Measurements from ENCODE around the gene SIGLEC10.

Gene SIGLEC10

GRCh38 chr19:51380379-51380778 is 37.1 kb downstream of the SIGLEC10 start:
- no peaks in the 10 kb centered on the region for H3K36me3 ChIP-seq (replicated peaks; ENCODE audit: insufficient read depth, low read length)
- H3K4me2 ChIP-seq (ENCODE audit: low read depth, low read length): no peak overlapping the region
- DNase-seq: no peak
- H3F3A ChIP-seq (ENCODE audit: insufficient read depth, low read length): no peaks in the 10 kb centered on the region
- H3K79me2 ChIP-seq (ENCODE audit: low read length): no peaks in the 10 kb centered on the region
- H3K27me3 ChIP-seq (replicated peaks; ENCODE audit: insufficient read depth, low read length): no peaks in the 10 kb centered on the region
- H3K27ac ChIP-seq (ENCODE audit: low read length): no peak overlapping the region
- no peak overlapping the region for H3K4me3 ChIP-seq (ENCODE audit: low read length)
- no peaks in the 10 kb centered on the region for H3K9me2 ChIP-seq (replicated peaks; ENCODE audit: insufficient read depth, low read length)
- H4K20me1 ChIP-seq (ENCODE audit: insufficient read depth, low read length): no peaks in the 10 kb centered on the region
- no peak for TF ChIP-seq EZH2phosphoT487 (IDR thresholded peaks at IDR 0.05; ENCODE audit: low read length)
- TF ChIP-seq, protein P1, sequence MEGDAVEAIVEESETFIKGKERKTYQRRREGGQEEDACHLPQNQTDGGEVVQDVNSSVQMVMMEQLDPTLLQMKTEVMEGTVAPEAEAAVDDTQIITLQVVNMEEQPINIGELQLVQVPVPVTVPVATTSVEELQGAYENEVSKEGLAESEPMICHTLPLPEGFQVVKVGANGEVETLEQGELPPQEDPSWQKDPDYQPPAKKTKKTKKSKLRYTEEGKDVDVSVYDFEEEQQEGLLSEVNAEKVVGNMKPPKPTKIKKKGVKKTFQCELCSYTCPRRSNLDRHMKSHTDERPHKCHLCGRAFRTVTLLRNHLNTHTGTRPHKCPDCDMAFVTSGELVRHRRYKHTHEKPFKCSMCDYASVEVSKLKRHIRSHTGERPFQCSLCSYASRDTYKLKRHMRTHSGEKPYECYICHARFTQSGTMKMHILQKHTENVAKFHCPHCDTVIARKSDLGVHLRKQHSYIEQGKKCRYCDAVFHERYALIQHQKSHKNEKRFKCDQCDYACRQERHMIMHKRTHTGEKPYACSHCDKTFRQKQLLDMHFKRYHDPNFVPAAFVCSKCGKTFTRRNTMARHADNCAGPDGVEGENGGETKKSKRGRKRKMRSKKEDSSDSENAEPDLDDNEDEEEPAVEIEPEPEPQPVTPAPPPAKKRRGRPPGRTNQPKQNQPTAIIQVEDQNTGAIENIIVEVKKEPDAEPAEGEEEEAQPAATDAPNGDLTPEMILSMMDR (IDR thresholded peaks at IDR 0.05; ENCODE audit: low read length): no peak
- no peak for TF ChIP-seq EZH2 (optimal IDR thresholded peaks at IDR 0.05; ENCODE audit: low read depth, low read length)
- H3K4me1 ChIP-seq (ENCODE audit: low read length): no peaks in the 10 kb centered on the region
- no peaks in the 10 kb centered on the region for H3K9me3 ChIP-seq (replicated peaks; ENCODE audit: insufficient read depth, low read length)
- H2AFZ ChIP-seq (ENCODE audit: low read length): no peak overlapping the region
- no peak overlapping the region for H3K9ac ChIP-seq (ENCODE audit: low read length)

- no peak overlapping the region for H3K9ac ChIP-seq (ENCODE audit: low read length)
- no peaks in the 10 kb centered on the region for H3K9me3 ChIP-seq (replicated peaks; ENCODE audit: insufficient read depth, low read length)
- no peaks in the 10 kb centered on the region for H3K4me1 ChIP-seq (ENCODE audit: low read length)
- no peaks in the 10 kb centered on the region for H3K79me2 ChIP-seq (ENCODE audit: low read length)
- no peaks in the 10 kb centered on the region for H4K20me1 ChIP-seq (ENCODE audit: insufficient read depth, low read length)
- TF ChIP-seq EZH2 (optimal IDR thresholded peaks at IDR 0.05; ENCODE audit: low read depth, low read length) (no peak), EZH2phosphoT487 (IDR thresholded peaks at IDR 0.05; ENCODE audit: low read length) (no peak)
- TF ChIP-seq, protein P1 (IDR thresholded peaks at IDR 0.05; ENCODE audit: low read length): no peak
- no peak overlapping the region for H2AFZ ChIP-seq (ENCODE audit: low read length)
- H3K27ac ChIP-seq (ENCODE audit: low read length): no peak overlapping the region
- no peaks in the 10 kb centered on the region for H3K36me3 ChIP-seq (replicated peaks; ENCODE audit: insufficient read depth, low read length)
- no peak overlapping the region for H3K4me3 ChIP-seq (ENCODE audit: low read length)
- no peak overlapping the region for H3K4me2 ChIP-seq (ENCODE audit: low read depth, low read length)
- H3K9me2 ChIP-seq (replicated peaks; ENCODE audit: insufficient read depth, low read length): no peaks in the 10 kb centered on the region
- H3F3A ChIP-seq (ENCODE audit: insufficient read depth, low read length): no peaks in the 10 kb centered on the region
- no peak for DNase-seq
- H3K27me3 ChIP-seq (replicated peaks; ENCODE audit: insufficient read depth, low read length): no peaks in the 10 kb centered on the region
Measured at GRCh38 chr19:51377422-51377821, 40.0 kb downstream of the SIGLEC10 start.

DNA sequence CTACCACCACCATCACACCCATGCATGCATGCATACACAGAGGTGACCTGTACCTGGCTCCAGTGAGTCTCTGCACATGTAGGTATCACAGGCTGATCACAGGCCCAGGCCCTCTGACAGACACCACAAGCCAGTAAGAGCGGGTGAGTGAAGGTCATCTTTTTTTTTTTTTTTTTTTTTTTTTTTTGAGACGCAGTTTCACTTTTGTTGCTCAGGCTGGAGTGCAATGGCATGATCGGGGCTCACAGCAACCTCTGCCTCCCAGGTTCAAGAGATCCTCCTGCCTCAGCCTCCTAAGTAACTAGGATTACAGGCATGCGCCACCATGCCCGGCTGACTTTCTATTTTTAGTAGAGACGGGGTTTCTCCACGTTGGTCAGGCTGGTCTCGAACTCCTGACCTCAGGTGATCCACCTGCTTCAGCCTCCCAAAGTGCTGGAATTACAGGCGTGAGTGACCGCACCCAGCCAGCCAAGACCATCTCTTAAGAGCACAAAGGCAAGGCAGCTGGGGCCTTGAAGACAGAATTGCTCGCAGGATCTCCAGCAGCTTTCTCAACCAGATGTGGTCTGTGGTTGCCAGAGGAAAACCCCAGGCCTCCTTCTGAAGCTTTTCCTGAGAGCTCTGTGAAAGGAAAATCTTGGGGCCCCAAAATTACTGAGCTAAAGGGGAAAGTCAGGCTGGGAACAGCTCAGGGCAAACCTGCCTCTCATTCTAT is 41.8 kb downstream of the SIGLEC10 start:
- Histone ChIP-seq H3K4me1 (ENCODE audit: low read length) (no peaks in the 10 kb centered on the region), H3K9ac (ENCODE audit: low read length) (no peak overlapping the region)
- no peak for DNase-seq

More for the DNA sequence above, 41.8 kb downstream of the SIGLEC10 start:
- Histone ChIP-seq H4K20me1 (ENCODE audit: insufficient read depth, low read length) (no peaks in the 10 kb centered on the region), H2AFZ (ENCODE audit: low read length) (no peak overlapping the region), H3K9me2 (replicated peaks; ENCODE audit: insufficient read depth, low read length) (no peaks in the 10 kb centered on the region), H3K27ac (ENCODE audit: low read length) (no peak overlapping the region), H3K36me3 (replicated peaks; ENCODE audit: insufficient read depth, low read length) (no peaks in the 10 kb centered on the region), H3K9me3 (replicated peaks; ENCODE audit: insufficient read depth, low read length) (no peaks in the 10 kb centered on the region), H3K27me3 (replicated peaks; ENCODE audit: insufficient read depth, low read length) (no peaks in the 10 kb centered on the region), H3F3A (ENCODE audit: insufficient read depth, low read length) (no peaks in the 10 kb centered on the region), H3K4me3 (ENCODE audit: low read length) (no peak overlapping the region), H3K4me2 (ENCODE audit: low read depth, low read length) (no peak overlapping the region), H3K79me2 (ENCODE audit: low read length) (no peaks in the 10 kb centered on the region)
- TF ChIP-seq, protein P1 (IDR thresholded peaks at IDR 0.05; ENCODE audit: low read length): no peak
- TF ChIP-seq EZH2 (optimal IDR thresholded peaks at IDR 0.05; ENCODE audit: low read depth, low read length): no peak
- TF ChIP-seq EZH2phosphoT487 (IDR thresholded peaks at IDR 0.05; ENCODE audit: low read length): no peak
